ENCODE measurements around the gene DCAF4.
"Not testable (repeated sequence)": the region's sequence is repeated elsewhere in the genome, so short reads cannot be mapped to it uniquely, and the experiment has no call there.

DNA sequence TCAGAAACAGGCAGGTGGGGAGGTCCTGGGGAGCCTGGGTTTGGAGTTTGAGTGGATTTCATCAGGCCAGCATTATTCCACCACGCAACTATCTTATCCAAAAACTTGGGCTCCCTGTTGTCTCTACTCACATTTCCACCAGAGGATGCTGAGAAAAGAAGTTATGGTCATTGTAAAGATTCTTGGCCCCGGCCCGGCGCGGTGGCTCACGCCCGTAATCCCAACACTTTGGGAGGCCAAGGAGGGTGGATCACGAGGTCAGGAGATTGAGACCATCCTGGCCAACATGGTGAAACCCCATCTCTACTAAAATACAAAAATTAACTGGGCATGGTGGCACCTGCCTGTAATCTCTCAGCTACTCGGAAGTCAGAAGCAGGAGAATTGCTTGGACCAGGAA is 30.5 kb downstream of the DCAF4 start:
- TF ChIP-seq RCOR1 (IDR thresholded peaks at IDR 0.05; ENCODE audit: insufficient replicate concordance, low read length); POLR2A (IDR thresholded peaks at IDR 0.05; ENCODE audit: low read depth, low read length); RAD21 (IDR thresholded peaks at IDR 0.05; ENCODE audit: low read length); CHD1 (IDR thresholded peaks at IDR 0.05; ENCODE audit: low read depth, low read length); MAFK (IDR thresholded peaks at IDR 0.05; ENCODE audit: low read depth, low read length): not testable (repeated sequence)
- TF ChIP-seq, protein P1, sequence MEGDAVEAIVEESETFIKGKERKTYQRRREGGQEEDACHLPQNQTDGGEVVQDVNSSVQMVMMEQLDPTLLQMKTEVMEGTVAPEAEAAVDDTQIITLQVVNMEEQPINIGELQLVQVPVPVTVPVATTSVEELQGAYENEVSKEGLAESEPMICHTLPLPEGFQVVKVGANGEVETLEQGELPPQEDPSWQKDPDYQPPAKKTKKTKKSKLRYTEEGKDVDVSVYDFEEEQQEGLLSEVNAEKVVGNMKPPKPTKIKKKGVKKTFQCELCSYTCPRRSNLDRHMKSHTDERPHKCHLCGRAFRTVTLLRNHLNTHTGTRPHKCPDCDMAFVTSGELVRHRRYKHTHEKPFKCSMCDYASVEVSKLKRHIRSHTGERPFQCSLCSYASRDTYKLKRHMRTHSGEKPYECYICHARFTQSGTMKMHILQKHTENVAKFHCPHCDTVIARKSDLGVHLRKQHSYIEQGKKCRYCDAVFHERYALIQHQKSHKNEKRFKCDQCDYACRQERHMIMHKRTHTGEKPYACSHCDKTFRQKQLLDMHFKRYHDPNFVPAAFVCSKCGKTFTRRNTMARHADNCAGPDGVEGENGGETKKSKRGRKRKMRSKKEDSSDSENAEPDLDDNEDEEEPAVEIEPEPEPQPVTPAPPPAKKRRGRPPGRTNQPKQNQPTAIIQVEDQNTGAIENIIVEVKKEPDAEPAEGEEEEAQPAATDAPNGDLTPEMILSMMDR (conservative IDR thresholded peaks at IDR 0.05; ENCODE audit: low read depth, low read length), result not testable (repeated sequence)
- TF ChIP-seq, protein P2, sequence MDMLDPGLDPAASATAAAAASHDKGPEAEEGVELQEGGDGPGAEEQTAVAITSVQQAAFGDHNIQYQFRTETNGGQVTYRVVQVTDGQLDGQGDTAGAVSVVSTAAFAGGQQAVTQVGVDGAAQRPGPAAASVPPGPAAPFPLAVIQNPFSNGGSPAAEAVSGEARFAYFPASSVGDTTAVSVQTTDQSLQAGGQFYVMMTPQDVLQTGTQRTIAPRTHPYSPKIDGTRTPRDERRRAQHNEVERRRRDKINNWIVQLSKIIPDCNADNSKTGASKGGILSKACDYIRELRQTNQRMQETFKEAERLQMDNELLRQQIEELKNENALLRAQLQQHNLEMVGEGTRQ (IDR thresholded peaks at IDR 0.05; ENCODE audit: low read depth, low read length), result not testable (repeated sequence)

Data from IMR-90 (cell line).